GM21390 (cell line): ENCODE data around the gene MSX1.

Experiments
- ATAC-seq: cut with Tn5 transposase; IDR thresholded peaks from one replicate; pipeline ENCODE4 v1.9.1; 2021; ENCODE audit not compliant: unreplicated experiment

The MSX1 gene

DNA sequence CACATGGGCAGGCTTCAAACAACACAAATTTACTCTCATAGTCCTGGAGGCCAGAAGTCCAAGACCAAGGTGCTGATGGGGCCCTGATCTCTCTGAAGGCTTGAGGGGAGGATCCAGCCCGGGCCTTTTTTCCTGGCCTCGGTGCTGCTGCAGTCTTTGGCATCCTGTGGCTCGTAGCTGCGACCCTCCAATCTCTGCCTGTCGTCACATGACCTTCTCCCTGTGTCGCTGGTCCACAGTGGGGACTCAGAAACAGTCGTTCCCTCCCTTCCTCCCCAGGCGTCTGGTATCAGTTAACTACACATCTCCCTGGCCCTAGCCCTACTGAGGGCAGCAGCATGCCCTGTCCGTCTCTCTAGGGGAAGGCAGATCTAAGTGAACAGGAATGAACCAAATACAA lies 19.1 kb upstream of the MSX1 start:
- ATAC-seq, result no peak

DNA sequence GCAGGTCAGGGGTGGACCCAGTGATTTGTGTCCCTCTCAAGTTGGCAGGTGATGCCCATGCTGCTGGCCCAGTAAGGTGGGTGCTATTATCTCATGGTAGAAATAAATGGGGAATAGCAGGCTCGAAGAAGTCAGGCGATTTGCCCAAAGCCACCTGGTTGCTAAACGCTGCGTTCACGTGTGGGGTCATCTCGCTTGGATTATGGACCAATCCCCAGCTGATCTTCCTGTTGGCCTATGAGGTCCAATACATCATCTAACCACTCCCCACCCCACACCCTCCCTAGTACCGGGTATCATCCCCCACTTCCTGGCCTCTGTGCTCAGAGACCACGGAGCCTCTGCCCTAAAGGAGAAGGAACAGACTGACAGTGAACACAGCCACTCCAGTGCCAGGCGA lies 18.3 kb upstream of the MSX1 start:
- no peak for ATAC-seq

GRCh38 chr4:4842476-4843441 lies 16.7 kb upstream of the MSX1 start:
- no peak for ATAC-seq

DNA sequence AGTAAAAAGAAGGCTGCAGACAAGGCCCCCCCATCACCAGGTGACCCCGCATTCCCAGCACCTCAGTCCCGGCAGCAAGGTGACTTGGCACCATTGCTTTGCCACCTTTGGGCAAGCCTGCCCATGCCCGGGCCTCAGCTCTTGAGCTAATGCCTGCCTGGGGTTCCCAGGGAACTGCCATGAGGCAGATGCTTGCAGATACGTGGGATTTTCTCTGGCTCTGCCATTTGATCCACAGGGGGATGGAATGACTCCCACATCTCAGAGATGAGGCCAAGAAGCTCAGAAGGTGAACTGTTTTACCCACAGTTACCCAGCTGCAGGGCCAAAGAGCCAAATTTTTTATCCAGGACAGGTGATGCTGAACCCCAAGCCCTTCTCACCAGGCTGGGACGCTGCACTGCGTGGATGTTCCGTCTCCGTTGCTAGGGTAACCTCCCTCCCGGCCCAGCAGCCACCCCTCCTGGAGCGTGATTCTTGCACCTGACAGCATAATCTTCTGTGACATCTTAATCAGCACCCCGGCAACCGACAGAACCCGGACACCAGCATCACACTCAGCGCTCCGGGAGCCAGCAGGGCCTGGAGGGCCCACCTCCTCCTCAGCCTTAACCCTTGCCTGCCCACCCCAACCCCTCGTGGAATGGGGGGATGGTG lies 15.7 kb upstream of the MSX1 start:
- no peak for ATAC-seq

GRCh38 chr4:4845027-4845426 lies 14.4 kb upstream of the MSX1 start:
- ATAC-seq, result no peak

DNA sequence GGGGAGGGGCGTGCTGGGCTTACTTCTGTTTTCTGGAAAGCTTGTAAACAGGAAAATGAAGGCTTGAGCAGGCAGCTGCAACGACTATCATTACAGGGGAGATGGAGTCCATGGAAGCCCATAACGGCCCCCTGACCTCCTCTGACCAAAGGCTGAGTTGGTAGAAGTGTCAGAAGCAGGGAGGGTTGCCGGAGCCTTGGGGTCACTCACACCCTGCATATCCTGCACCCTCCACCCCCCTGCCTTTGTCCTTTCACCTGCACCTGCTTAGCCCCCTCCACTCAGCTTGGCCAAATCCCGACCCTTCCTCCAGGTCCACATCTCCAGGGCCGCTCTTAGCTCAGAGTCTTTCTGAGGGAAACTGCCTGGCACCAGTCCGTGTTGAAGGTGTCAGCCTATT lies 12.5 kb upstream of the MSX1 start:
- ATAC-seq, result no peak

DNA sequence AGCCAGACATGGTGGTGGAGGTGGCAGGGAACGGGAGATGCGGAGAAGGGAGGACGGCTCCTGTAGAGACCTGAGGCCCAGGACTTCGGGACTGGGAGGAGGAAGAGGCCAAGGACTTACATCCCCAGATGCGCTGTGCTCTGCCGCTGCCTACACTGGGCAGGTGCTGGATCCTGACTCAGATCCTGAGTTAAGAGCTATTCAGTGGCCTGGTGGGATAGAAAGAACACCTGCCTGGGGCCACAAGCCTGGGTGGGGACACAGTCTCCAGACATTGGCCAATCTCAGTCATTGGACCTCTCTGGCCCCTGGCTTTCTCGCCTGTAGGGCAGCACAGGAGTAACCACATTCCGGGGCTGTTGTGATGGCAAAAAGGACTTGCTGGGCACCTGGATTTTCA lies 10.9 kb upstream of the MSX1 start:
- ATAC-seq, result no peak

DNA sequence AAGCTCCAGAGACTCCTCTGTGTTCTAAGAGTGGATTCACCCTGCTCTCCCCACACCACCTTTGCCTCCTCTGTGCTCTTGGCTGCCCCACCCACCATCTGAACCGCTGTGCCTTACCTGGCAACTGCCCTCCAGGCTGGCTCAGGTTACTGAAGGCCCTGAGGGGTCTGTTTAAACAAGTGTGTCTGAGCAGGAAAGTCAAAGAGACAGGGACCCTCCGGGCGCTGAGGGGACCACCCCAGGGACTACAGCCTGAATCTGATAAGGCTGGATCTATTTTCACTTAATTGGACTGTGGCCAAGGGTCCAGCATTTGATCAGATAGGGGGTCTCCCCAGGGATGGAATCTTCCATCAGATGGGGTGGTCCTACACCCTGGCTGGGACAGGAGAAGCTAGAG lies 10.4 kb upstream of the MSX1 start:
- no peak for ATAC-seq

DNA sequence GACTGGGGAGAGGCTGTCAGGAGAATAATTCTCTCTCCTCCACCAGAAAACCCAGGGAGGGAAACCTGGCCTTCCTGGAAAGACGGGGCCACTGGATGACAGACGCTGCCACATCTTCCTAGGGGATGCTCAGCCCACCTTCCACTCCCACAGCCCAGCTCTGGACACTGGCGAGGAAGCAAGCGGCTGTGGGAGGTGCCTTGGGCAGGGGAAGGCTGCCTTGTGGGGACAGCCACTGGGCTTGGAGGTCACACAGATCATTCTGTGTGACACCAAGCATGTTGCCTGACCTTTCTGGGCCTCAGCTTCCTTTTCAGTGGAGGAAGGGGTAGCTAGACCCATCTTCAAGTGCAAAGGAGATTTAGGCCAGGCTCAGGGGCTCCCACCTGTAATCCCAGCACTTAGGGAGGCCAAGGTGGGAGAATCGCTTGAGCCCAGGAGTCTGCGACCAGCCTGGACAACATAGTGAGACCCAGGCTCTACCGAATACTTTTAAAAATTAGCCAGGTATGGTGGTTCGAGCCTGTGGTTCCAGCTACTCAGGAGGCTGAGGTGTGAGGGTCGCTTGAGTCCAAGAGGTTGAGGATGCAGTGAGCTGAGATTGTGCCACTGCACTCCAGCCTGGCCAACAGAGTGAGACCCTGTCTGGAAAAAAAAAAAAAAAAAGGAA lies 9.8 kb upstream of the MSX1 start:
- no peak for ATAC-seq

DNA sequence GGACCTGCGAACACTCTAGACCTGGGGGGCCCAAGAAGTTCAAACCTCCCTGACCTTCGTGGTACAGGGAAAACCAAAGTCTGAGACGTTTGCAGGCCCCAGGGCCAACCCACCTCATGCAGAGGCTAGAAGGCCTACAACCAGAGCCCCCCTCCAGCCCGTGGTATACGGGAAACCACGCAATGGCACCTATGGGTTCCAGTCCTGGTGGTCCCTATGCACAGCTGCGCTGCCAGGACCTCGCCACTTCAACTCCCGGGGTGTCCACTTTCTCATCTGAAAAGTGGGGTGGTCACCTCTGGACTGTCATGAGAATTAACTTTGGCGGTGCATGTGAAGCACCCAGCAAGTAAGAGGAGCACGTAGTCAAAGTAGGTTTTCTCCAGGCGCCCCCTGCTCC lies 8.4 kb upstream of the MSX1 start:
- no peak for ATAC-seq

DNA sequence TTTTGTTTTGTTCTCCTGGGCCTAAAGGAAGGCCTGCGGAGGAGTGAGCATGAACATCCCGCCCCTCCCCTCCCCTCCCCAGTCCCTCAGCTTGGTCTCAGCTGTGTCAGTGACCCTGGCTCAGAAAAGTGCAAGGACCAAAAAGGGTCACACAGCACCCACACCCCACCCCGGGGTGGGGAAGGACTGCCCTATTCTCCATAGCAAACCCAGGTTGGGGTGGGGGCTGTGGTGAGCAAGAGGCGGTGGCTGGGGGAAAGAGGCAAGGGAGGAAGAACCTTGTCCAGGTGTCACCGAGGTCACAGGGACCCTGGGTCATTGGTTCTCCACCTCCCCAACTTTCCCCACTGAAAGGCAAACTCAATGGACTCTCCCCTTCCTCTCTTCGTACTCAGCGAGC lies 7.6 kb upstream of the MSX1 start:
- ATAC-seq, result no peak

DNA sequence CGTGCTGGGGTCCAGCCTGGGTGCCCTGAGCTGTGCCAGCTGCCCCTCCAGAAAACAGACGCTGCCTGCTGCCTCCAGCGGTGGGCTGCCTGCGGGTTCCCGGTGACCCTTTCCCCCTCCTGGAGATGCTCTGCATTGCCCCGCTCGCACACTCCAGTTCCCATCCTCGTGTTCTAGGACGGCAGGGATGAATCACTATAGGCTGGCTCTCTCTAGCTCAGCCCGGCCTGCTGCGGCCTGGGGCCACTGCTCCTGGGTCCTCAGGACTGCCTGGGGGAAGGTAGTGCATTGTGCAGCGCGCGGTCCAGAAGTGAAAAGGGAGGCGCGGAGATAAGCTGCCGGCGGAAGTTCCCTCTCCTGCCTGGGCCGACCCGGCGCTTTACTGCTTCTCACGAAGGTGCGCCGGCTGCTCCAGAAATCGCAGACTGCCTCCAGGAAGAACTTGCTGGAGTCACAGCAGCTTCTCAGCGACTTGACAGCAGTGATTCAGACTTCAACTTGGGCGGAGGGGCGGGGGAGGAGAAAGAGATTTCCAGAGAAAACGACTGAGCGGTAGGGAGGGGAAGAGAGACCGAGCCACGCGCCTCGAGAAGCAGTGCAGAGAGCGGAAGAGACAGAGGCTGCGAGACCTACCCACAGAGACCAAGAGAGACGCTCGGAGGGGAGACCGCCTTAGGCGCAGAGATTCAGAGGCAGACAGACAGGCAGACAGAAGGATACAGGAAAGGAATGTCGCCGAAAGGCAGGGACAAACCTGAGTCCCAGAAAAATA lies 6.7 kb upstream of the MSX1 start:
- peak; percentile 67 for ATAC-seq

- peak; percentile 34 for ATAC-seq
Measured at GRCh38 chr4:4853371-4853823, 6.1 kb upstream of the MSX1 start.

DNA sequence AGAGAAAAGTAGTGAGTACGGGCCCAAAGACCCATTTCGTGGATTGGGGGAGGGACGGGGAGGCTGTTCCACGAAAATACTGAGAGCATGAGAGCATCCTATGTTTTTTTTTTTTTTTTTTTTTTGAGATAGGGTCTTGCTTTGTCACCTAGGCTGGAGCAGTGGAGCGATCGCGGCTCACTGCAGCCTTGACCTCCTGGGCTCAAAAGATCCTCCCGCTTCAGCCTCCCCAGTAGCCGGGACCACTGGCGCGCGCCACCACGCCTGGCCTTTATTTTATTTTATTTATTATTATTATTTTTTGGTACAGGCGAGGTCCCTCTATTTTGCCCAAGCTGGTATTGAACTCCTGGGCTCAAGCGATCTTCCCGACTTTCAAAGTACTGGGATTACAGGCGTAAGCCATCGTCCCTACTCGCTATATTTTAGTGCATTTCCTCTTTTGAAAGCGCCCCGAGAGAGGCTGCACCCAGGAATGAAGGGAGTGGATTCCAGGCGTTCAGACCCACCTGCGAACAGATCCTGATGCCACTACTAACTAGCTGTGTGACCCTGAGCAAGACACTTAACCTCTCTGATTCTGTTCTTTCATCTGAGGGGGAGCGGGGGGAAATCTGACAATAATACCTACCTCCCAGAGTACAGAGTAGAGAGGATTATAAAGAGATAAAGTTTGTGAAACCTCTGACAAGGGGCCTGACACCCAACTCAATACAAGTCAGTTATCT lies 5.4 kb upstream of the MSX1 start:
- no peak for ATAC-seq

DNA sequence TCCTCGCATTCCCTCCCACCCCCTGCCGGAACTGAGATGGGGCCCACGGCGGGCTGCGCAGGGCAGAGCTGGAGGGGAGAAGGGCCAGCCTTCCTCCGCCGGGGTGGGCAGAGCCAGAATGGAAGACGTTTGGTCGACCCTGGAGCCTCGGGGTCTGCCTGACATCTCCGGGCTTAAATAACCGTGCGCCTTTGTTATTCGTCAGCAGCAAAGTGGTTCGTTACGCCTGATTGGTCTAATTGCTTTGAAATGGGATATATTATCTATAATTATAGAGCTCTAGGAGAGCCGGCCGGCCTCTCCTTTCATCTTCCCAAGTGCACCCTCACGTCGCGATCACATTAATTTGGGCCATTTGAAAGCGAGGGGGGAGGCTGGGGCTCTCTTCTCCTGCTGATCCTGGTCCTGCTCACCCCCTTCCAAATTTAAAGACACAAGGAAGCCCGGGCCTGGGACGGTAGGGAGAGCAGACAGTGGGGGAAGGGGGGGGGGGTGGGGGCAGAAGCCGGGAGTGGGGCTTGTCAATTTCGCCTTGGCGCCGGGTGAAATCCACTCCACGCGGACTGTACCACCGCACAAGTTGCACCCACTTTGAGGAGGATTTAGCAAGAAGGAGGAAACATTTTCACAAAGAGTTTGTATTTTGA lies 4.7 kb upstream of the MSX1 start:
- no peak for ATAC-seq

GRCh38 chr4:4855301-4856070 lies 4.0 kb upstream of the MSX1 start:
- ATAC-seq, result no peak

GRCh38 chr4:4856071-4857000 lies 3.1 kb upstream of the MSX1 start:
- ATAC-seq, result no peak
